HL-60 (cell line): ENCODE results near the gene ETV3.
A peak's percentile ranks its signal among the peaks of the same experiment; 100 is the strongest.
"Not testable (repeated sequence)": the region's sequence is repeated elsewhere in the genome, so short reads cannot be mapped to it uniquely, and the experiment has no call there.

ENCODE experiments used
- DNase-seq, 2 experiments: peaks; one replicate each; pipeline ENCODE4 v3.0.0-alpha.2; 2010 to 2020; ENCODE audit warnings: low read depth in 1 of 2, low spot score in 1 of 2
- H3K27ac ChIP-seq: fragments of 250-450 bp; sonication (Bioruptor Pico); replicated peaks from 2 replicates; pipeline ENCODE4 v1.5.1; 2020; ENCODE audit warnings: mild to moderate bottlenecking, moderate library complexity
- H3K27me3 ChIP-seq: fragments of 250-450 bp; sonication (Bioruptor Pico); 2 replicates; pipeline ENCODE4 v1.5.1; 2021; ENCODE audit warnings: mild to moderate bottlenecking, moderate library complexity; ENCODE audit not compliant: insufficient read depth, poor library complexity, severe bottlenecking
- H3K4me3 ChIP-seq: replicated peaks from 2 replicates; pipeline ENCODE4 v1.5.1; 2011; ENCODE audit warnings: mild to moderate bottlenecking, control low read depth, low read length; ENCODE audit not compliant: insufficient read depth
- CTCF ChIP-seq: IDR thresholded peaks from one replicate; pipeline ENCODE4 v1.5.1; 2011; ENCODE audit warnings: low read length, control low read depth, inconsistent platforms; ENCODE audit not compliant: insufficient read depth
- GABPA ChIP-seq: IDR thresholded peaks from 2 replicates; pipeline ENCODE4 v1.6.1; 2012; ENCODE audit warnings: low read depth
- POLR2AphosphoS5 ChIP-seq: IDR thresholded peaks from 2 replicates; pipeline ENCODE4 v1.6.1; 2012; ENCODE audit warnings: low read depth
- REST ChIP-seq: IDR thresholded peaks from 2 replicates; pipeline ENCODE4 v1.6.1; 2012; ENCODE audit warnings: low read depth; ENCODE audit not compliant: insufficient replicate concordance
- SPI1 ChIP-seq: IDR thresholded peaks from 2 replicates; pipeline ENCODE4 v1.6.1; 2012; ENCODE audit warnings: low read depth, mild to moderate bottlenecking, borderline replicate concordance

Gene ETV3

GRCh38 chr1:157101149-157101548 lies 37.0 kb downstream of the ETV3 start:
- Histone ChIP-seq H3K27me3 (no peaks in the 10 kb centered on the region), H3K4me3 (no peak overlapping the region), H3K27ac (no peak overlapping the region)
- DNase-seq = no peak
- TF ChIP-seq POLR2AphosphoS5 = no peak
- TF ChIP-seq GABPA = no peak
- no peak for TF ChIP-seq REST
- no peak for TF ChIP-seq CTCF
- no peak for TF ChIP-seq SPI1

GRCh38 chr1:157099633-157100009 lies 38.6 kb downstream of the ETV3 start, which contains the start of gene ETV3L:
Gene ETV3L (minus strand): TSS chr1:157099808. CDS start chr1:157099523, 285 bp downstream.
- no peak within 1 kb of the TSS for H3K4me3 ChIP-seq
- TF ChIP-seq GABPA = no peak
- TF ChIP-seq POLR2AphosphoS5 = no peak
- TF ChIP-seq CTCF = no peak
- no peak for TF ChIP-seq REST
- TF ChIP-seq SPI1 = no peak
- H3K27ac ChIP-seq = no peak within 1 kb of the TSS
- no peaks in the 10 kb centered on the region for H3K27me3 ChIP-seq
- peak in 1 of 2 experiments; percentile 30 for DNase-seq

- not testable (repeated sequence) for DNase-seq, H3K27ac ChIP-seq, H3K27me3 ChIP-seq, H3K4me3 ChIP-seq
These were observed 39.1 kb downstream of the ETV3 start for GRCh38 chr1:157098987-157099632.

GRCh38 chr1:157098519-157098918 lies 39.7 kb downstream of the ETV3 start:
- Histone ChIP-seq H3K27ac (no peak overlapping the region), H3K27me3 (no peaks in the 10 kb centered on the region), H3K4me3 (no peak overlapping the region)
- no peak for DNase-seq
- TF ChIP-seq REST (no peak), GABPA (no peak), SPI1 (no peak), CTCF (no peak), POLR2AphosphoS5 (no peak)
